HG02678 (cell line): ENCODE data around the gene ZNF516.

Experiments used
- ATAC-seq: cut with Tn5 transposase; IDR thresholded peaks from one replicate; pipeline ENCODE4 v1.9.1; 2021; ENCODE audit warnings: mild to moderate bottlenecking, moderate library complexity; ENCODE audit not compliant: unreplicated experiment

Gene ZNF516

GRCh38 chr18:76426737-76427305 lies 68.2 kb downstream of the ZNF516 start:
- ATAC-seq, result no peak

- ATAC-seq, result no peak
Observed at GRCh38 chr18:76425146-76426131, 69.6 kb downstream of the ZNF516 start.

GRCh38 chr18:76422838-76423237 lies 72.2 kb downstream of the ZNF516 start:
- ATAC-seq, result no peak

- ATAC-seq, result no peak
Observed at GRCh38 chr18:76422121-76422520, 72.9 kb downstream of the ZNF516 start.

GRCh38 chr18:76421685-76422078 lies 73.4 kb downstream of the ZNF516 start:
- no peak for ATAC-seq

GRCh38 chr18:76420898-76421684 lies 74.0 kb downstream of the ZNF516 start:
- no peak for ATAC-seq

GRCh38 chr18:76419811-76420210 lies 75.2 kb downstream of the ZNF516 start:
- no peak for ATAC-seq

- ATAC-seq, result no peak
Observed at GRCh38 chr18:76416911-76417310, 78.1 kb downstream of the ZNF516 start.

- no peak for ATAC-seq
Observed at GRCh38 chr18:76414936-76415621, 80.0 kb downstream of the ZNF516 start.

GRCh38 chr18:76412818-76413565 lies 82.0 kb downstream of the ZNF516 start:
- ATAC-seq, result no peak

- no peak for ATAC-seq
Observed at GRCh38 chr18:76412010-76412817, 82.8 kb downstream of the ZNF516 start.

- peak; percentile 84 for ATAC-seq
Observed at GRCh38 chr18:76410660-76411417, 84.2 kb downstream of the ZNF516 start.

- no peak for ATAC-seq
Observed at GRCh38 chr18:76410033-76410432, 85.0 kb downstream of the ZNF516 start.

- ATAC-seq, result no peak
Observed at GRCh38 chr18:76408480-76409067, 86.5 kb downstream of the ZNF516 start.

- ATAC-seq, result no peak
Observed at GRCh38 chr18:76407681-76408080, 87.4 kb downstream of the ZNF516 start.

GRCh38 chr18:76406791-76407190 lies 88.3 kb downstream of the ZNF516 start:
- ATAC-seq, result no peak

- no peak for ATAC-seq
Observed at GRCh38 chr18:76405681-76406356, 89.2 kb downstream of the ZNF516 start.

- ATAC-seq, result no peak
Observed at GRCh38 chr18:76405280-76405679, 89.8 kb downstream of the ZNF516 start.
